K562 (cell line): Measurements from ENCODE around the gene TSSK2. TPM values are rescaled to one million over a fixed set of nuclear protein-coding genes. Genes with fewer than 3 reads are reported as not detected.

ENCODE experiments used
- ARID2 ChIP-seq: fragments of 450-650 bp; IDR thresholded peaks from 2 replicates; pipeline ENCODE4 v1.6.1; 2017; ENCODE audit warnings: antibody characterized with exemption, mild to moderate bottlenecking
- BDP1 ChIP-seq: IDR thresholded peaks from 3 replicates; pipeline ENCODE4 v1.6.1; 2011; ENCODE audit not compliant: insufficient read length, insufficient read depth
- CCNT2 ChIP-seq: IDR thresholded peaks from 2 replicates; pipeline ENCODE4 v1.6.1; 2011; ENCODE audit warnings: borderline replicate concordance, low read depth, mild to moderate bottlenecking, moderate library complexity, mixed read lengths, low read length; ENCODE audit not compliant: insufficient read length; ENCODE audit errors: extremely low read depth
- CHD2 ChIP-seq: IDR thresholded peaks from 2 replicates; pipeline ENCODE4 v1.6.1; 2011; ENCODE audit warnings: low read depth, low read length
- CREB1 ChIP-seq, 2 experiments: sonication (generic) in 1 of 2; formaldehyde crosslinking in 1 of 2; IDR thresholded peaks; 2 replicates each; pipeline versions ENCODE4 v1.6.1 to v1.8.0; 2012 to 2022; ENCODE audit warnings: inconsistent platforms in 1 of 2, mild to moderate bottlenecking in 1 of 2, missing genetic modification reagents in 1 of 2, moderate library complexity in 1 of 2
- E2F3 ChIP-seq: fragments of 250-450 bp; sonication (Bioruptor Pico); IDR thresholded peaks from 2 replicates; pipeline ENCODE4 v1.4.0; 2020; ENCODE audit warnings: mild to moderate bottlenecking
- GMEB1 ChIP-seq: fragments of 250-450 bp; sonication (Bioruptor Pico); IDR thresholded peaks from 2 replicates; pipeline ENCODE4 v1.4.0; 2020; ENCODE audit warnings: mild to moderate bottlenecking
- GTF2E2 ChIP-seq: fragments of 200-800 bp; sonication (Bioruptor generic); IDR thresholded peaks from 2 replicates; pipeline ENCODE4 v1.6.1; 2016; ENCODE audit warnings: missing genetic modification characterization, missing compliant biosample characterization
- MEIS2 ChIP-seq: fragments of 450-650 bp; IDR thresholded peaks from 2 replicates; pipeline ENCODE4 v1.6.1; 2014; ENCODE audit warnings: mild to moderate bottlenecking; ENCODE audit not compliant: partially characterized antibody
- PATZ1 ChIP-seq: fragments of 250-450 bp; sonication (Bioruptor Pico); IDR thresholded peaks from 2 replicates; pipeline ENCODE4 v1.5.0; 2020; ENCODE audit warnings: mild to moderate bottlenecking, borderline replicate concordance
- PYGO2 ChIP-seq: fragments of 450-650 bp; IDR thresholded peaks from 2 replicates; pipeline ENCODE4 v1.6.1; 2016; ENCODE audit warnings: mild to moderate bottlenecking, missing genetic modification characterization, moderate library complexity, missing compliant biosample characterization
- RCOR1 ChIP-seq, 2 experiments: IDR thresholded peaks; 2 replicates each; pipeline ENCODE4 v1.6.1; 2012; ENCODE audit warnings: low read depth in 2 of 2, low read length in 2 of 2, borderline replicate concordance in 1 of 2, improper control_type of control experiment in 1 of 2
- SMAD1 ChIP-seq: fragments of 150-350 bp; IDR thresholded peaks from 2 replicates; pipeline ENCODE4 v1.6.1; 2014; ENCODE audit warnings: low read length, low read depth; ENCODE audit not compliant: partially characterized antibody
- ZEB2 ChIP-seq: fragments of 450-650 bp; IDR thresholded peaks from 2 replicates; pipeline ENCODE4 v1.6.1; 2016
- ZMIZ1 ChIP-seq, 2 experiments: fragments of 150-350 bp in 1 of 2; IDR thresholded peaks; 2 replicates each; pipeline ENCODE4 v1.6.1; 2012 to 2016; ENCODE audit warnings: low read depth in 2 of 2, low read length in 2 of 2, mild to moderate bottlenecking in 1 of 2, moderate library complexity in 1 of 2
- ZNF589 ChIP-seq: fragments of 200-800 bp; sonication (Bioruptor generic); IDR thresholded peaks from 2 replicates; pipeline ENCODE4 v1.6.1; 2016; ENCODE audit warnings: low read depth, missing genetic modification characterization, missing compliant biosample characterization
- ZNF740 ChIP-seq, 3 experiments: fragments of 200-800 bp in 1 of 3; sonication (Bioruptor generic) in 1 of 3; sonication (generic) in 1 of 3; formaldehyde crosslinking in 1 of 3; IDR thresholded peaks; 2 replicates each; pipeline versions ENCODE4 v1.6.1 to v1.8.0; 2016 to 2022; ENCODE audit warnings: mild to moderate bottlenecking in 2 of 3, missing compliant biosample characterization in 2 of 3, missing genetic modification characterization in 2 of 3, missing genetic modification reagents in 1 of 3
- polyA plus RNA-seq, 8 experiments: library from polyadenylated mRNA; depleted of rRNA in 4 of 8; stranded (reverse) in 5 of 8; unstranded in 3 of 8; fragments of >200 nt; fragmentation: Nextera tagmentation in 2 of 8; fragmentation: Illumina TruSeq in 1 of 8; extraction: Ambion mirVana in 2 of 8; extraction: Trizol in 1 of 8; gene quantifications; 2 replicates each; pipeline versions ENCODE4 v1.2.1 to v1.2.3, GENCODE V29; 2011 to 2014; ENCODE audit warnings: inconsistent platforms in 1 of 8, missing spikeins in 1 of 8
- total RNA-seq, 7 experiments: library from RNA; depleted of rRNA in 6 of 7; stranded (reverse); fragments of >200 nt in 6 of 7; fragmentation: Illumina TruSeq in 2 of 7; extraction: Trizol in 2 of 7; gene quantifications; 2 replicates each; pipeline versions ENCODE4 v1.2.1 to v1.2.3, GENCODE V29; 2011 to 2021; ENCODE audit warnings: low replicate concordance in 1 of 7

The TSSK2 gene
- total and polyA plus RNA-seq, 9 of the 15 experiments (the other 6 are each of a cell fraction or from before 2014, with no cell fraction given) = 0.04 TPM; not detected in 8

GRCh38 chr22:19178657-19179496, 47.8 kb downstream of the TSSK2 start, which contains the start of gene SLC25A1 (continued):
- 0 out of 4 replicates have a peak, but pooled peaks of 1 of the 2 experiments have one; percentile 8 for TF ChIP-seq ZMIZ1 (IDR thresholded peaks at IDR 0.05; ENCODE audit: low read depth in 2 of 2, low read length in 2 of 2)
- TF ChIP-seq GTF2E2 (tag) = no peak
- TF ChIP-seq ARID2 = no peak
- no peak for TF ChIP-seq CREB1 (IDR thresholded peaks at IDR 0.05)
- TF ChIP-seq CREB1 (CRISPR knock-in tag; IDR thresholded peaks at IDR 0.05) = no peak
- TF ChIP-seq ZNF589 (CRISPR knock-in tag) = no peak
- TF ChIP-seq PYGO2 = no peak
- TF ChIP-seq GMEB1 (CRISPR knock-in tag) = no peak; the same call in 1 of the 2 replicates
- peak in 1 of 2 experiments; percentile 15; a peak in 2 of 4 replicates for TF ChIP-seq RCOR1 (IDR thresholded peaks at IDR 0.05; ENCODE audit: borderline replicate concordance in 1 of 2, low read depth in 2 of 2, low read length in 2 of 2)
- TF ChIP-seq ZNF740 (CRISPR knock-in tag; IDR thresholded peaks at IDR 0.05) = no peak
- TF ChIP-seq ZNF740 (tag; IDR thresholded peaks at IDR 0.05) = no peak
- TF ChIP-seq CCNT2 = no peak
- TF ChIP-seq E2F3 (CRISPR knock-in tag) = peak; percentile 72; the same call in 1 of the 2 replicates
- TF ChIP-seq PATZ1 (CRISPR knock-in tag) = no peak
- no peak for TF ChIP-seq BDP1
- TF ChIP-seq ZEB2 = no peak
- peak; percentile 74; the same call in 1 of the 2 replicates for TF ChIP-seq CHD2
- no peak for TF ChIP-seq MEIS2
- peak; percentile 10 for TF ChIP-seq SMAD1
